ENCODE measurements around the gene AKAP17A. TPM values are rescaled to one million over a fixed set of nuclear protein-coding genes. Genes with fewer than 3 reads are reported as not detected.

The AKAP17A gene
- total and polyA plus RNA-seq, 9 of the 15 experiments (the other 6 are each of a cell fraction or from before 2014, with no cell fraction given): 1.2 to 29.5 (median 8.2) TPM

- in situ Hi-C loops (cut with MboI) (no loop called here), intact Hi-C loops (cut with micrococcal nuclease) (no loop called here)
- H3K9me3 ChIP-seq (replicated peaks; ENCODE audit: control insufficient read depth, insufficient read depth, low read depth, low read length): no peaks in the 10 kb centered on the region
- FAIRE-seq: no peak
- no peak overlapping the region for H2AFZ ChIP-seq (ENCODE audit: low read depth, low read length)
- no peaks in the 10 kb centered on the region for H3K9me1 ChIP-seq (ENCODE audit: control insufficient read depth, insufficient read depth, low read length)
- CTCF ChIA-PET (ENCODE audit: low intra/inter-chr PET ratio): no interaction called here
- WGBS (ENCODE audit: insufficient coverage, low coverage, missing lambda C conversion rate): 99% methylated on average over 17 of the region's 52 CpGs
- no peaks in the 10 kb centered on the region for H3K27me3 ChIP-seq (ENCODE audit: control insufficient read depth in 2 of 2, insufficient read depth in 2 of 2, low read length in 2 of 2)
- BruUV-seq (replicated peaks): no TSS peak
- no peak overlapping the region for H3K9ac ChIP-seq (ENCODE audit: insufficient read depth in 1 of 2, low read depth in 2 of 2, low read length in 2 of 2)
- POLR2A ChIA-PET: no interaction called here
- peaks cover 0 to 2% of the 10 kb centered on the region in 2 experiments; a peak in 1 of 5 replicates for H3K4me1 ChIP-seq (replicated peaks in 1 of 2; ENCODE audit: control insufficient read depth in 2 of 2, insufficient read depth in 2 of 2, low read length in 2 of 2)
- no peak overlapping the region for H3K4me3 ChIP-seq
- peaks cover 4% of the 10 kb centered on the region; the same call in 2 of the 3 replicates for H3K79me2 ChIP-seq (ENCODE audit: control insufficient read depth, insufficient read depth, low read length)
- H3K4me2 ChIP-seq (ENCODE audit: insufficient read depth, low read length): no peak overlapping the region
- no peaks in the 10 kb centered on the region for H4K20me1 ChIP-seq (replicated peaks; ENCODE audit: control insufficient read depth, insufficient read depth, low read length)
- no peak overlapping the region for H3K27ac ChIP-seq (ENCODE audit: extremely low read depth, low read depth, low read length)
- no peak for DNase-seq (ENCODE audit: extremely low read depth in 1 of 4, low spot score in 3 of 4)
- H3K36me3 ChIP-seq (ENCODE audit: control insufficient read depth, insufficient read depth, low read length): peaks cover 64% of the 10 kb centered on the region; the same call in 2 of the 3 replicates
- ATAC-seq: no peak
- no peak for TF ChIP-seq NFE2 (IDR thresholded peaks at IDR 0.05; ENCODE audit: low read depth)
- no peak for TF ChIP-seq ETV5 (CRISPR knock-in tag; IDR thresholded peaks at IDR 0.05; ENCODE audit: low read depth)
- TF ChIP-seq NEUROD1 (IDR thresholded peaks at IDR 0.05; ENCODE audit: borderline replicate concordance, low read depth, low read length, partially characterized antibody): no peak
- no peak for TF ChIP-seq SP1 (CRISPR knock-in tag; IDR thresholded peaks at IDR 0.05)
- no peak for TF ChIP-seq JUND (IDR thresholded peaks at IDR 0.05; ENCODE audit: borderline replicate concordance, low read depth, low read length)
- TF ChIP-seq JUND (tag; IDR thresholded peaks at IDR 0.05; ENCODE audit: borderline replicate concordance, low read depth, low read length): no peak
- TF ChIP-seq ZBTB8A (IDR thresholded peaks at IDR 0.05; ENCODE audit: partially characterized antibody): no peak
- TF ChIP-seq RREB1 (CRISPR knock-in tag; IDR thresholded peaks at IDR 0.05): no peak
- TF ChIP-seq ZBTB7A (IDR thresholded peaks at IDR 0.05; ENCODE audit: borderline replicate concordance, control insufficient read depth, low read depth, low read length): no peak
- TF ChIP-seq TAF15 (IDR thresholded peaks at IDR 0.05; ENCODE audit: low read depth, low read length): no peak
- TF ChIP-seq TSC22D4 (tag; IDR thresholded peaks at IDR 0.05): no peak
- no peak for TF ChIP-seq ZNF253 (CRISPR knock-in tag; conservative IDR thresholded peaks at IDR 0.05)
- no peak for TF ChIP-seq MTA1 (IDR thresholded peaks at IDR 0.05; ENCODE audit: borderline replicate concordance)
- TF ChIP-seq ASH1L (IDR thresholded peaks at IDR 0.05; ENCODE audit: borderline replicate concordance, low read depth, partially characterized antibody): no peak
- TF ChIP-seq ZNF707 (CRISPR knock-in tag; conservative IDR thresholded peaks at IDR 0.05): no peak
- TF ChIP-seq ZNF584 (CRISPR knock-in tag; IDR thresholded peaks at IDR 0.05; ENCODE audit: low read depth): no peak
- TF ChIP-seq ESRRA (IDR thresholded peaks at IDR 0.05; ENCODE audit: borderline replicate concordance, low read depth): no peak
- no peak for TF ChIP-seq ZNF668 (CRISPR knock-in tag; IDR thresholded peaks at IDR 0.05)
- no peak for TF ChIP-seq SMAD4 (CRISPR knock-in tag; conservative IDR thresholded peaks at IDR 0.05)
Measured at GRCh38 chrX:1600406-1601050, 9.1 kb downstream of the AKAP17A start.
